Measurements from ENCODE around the gene C4BPA.

The C4BPA gene

GRCh38 chr1:207103892-207104373, at the start of gene C4BPA:
Gene C4BPA, plus strand, starts transcription at chr1:207104233. Its CDS starts 8,793 bp downstream, at chr1:207113026.
- no peak for DNase-seq (ENCODE audit: low spot score)

GRCh38 chr1:207054491-207054890, 49.5 kb upstream of the C4BPA start:
- DNase-seq (ENCODE audit: low spot score), result no peak

GRCh38 chr1:207055386-207056001, 48.5 kb upstream of the C4BPA start:
- DNase-seq (ENCODE audit: low spot score), result no peak

- no peak for DNase-seq (ENCODE audit: low spot score)
Measured at GRCh38 chr1:207056673-207057072, 47.4 kb upstream of the C4BPA start.

GRCh38 chr1:207058252-207058651, 45.8 kb upstream of the C4BPA start:
- no peak for DNase-seq (ENCODE audit: low spot score)

- DNase-seq (ENCODE audit: low spot score), result no peak
Measured at GRCh38 chr1:207058878-207059867, 44.9 kb upstream of the C4BPA start.

GRCh38 chr1:207059881-207060280, 44.2 kb upstream of the C4BPA start:
- no peak for DNase-seq (ENCODE audit: low spot score)

GRCh38 chr1:207060596-207060995, 43.4 kb upstream of the C4BPA start:
- DNase-seq (ENCODE audit: low spot score), result no peak

- DNase-seq (ENCODE audit: low spot score), result no peak
Measured at GRCh38 chr1:207062058-207062457, 42.0 kb upstream of the C4BPA start.

GRCh38 chr1:207063014-207063413, 41.0 kb upstream of the C4BPA start:
- DNase-seq (ENCODE audit: low spot score), result no peak

- DNase-seq (ENCODE audit: low spot score), result no peak
Measured at GRCh38 chr1:207064561-207064960, 39.5 kb upstream of the C4BPA start.

GRCh38 chr1:207067185-207067584, 36.8 kb upstream of the C4BPA start:
- DNase-seq (ENCODE audit: low spot score), result no peak

GRCh38 chr1:207067665-207068064, 36.4 kb upstream of the C4BPA start:
- no peak for DNase-seq (ENCODE audit: low spot score)

- DNase-seq (ENCODE audit: low spot score), result peak; percentile 53
Measured at GRCh38 chr1:207069061-207069460, 35.0 kb upstream of the C4BPA start.

GRCh38 chr1:207069858-207070506, 34.1 kb upstream of the C4BPA start:
- no peak for DNase-seq (ENCODE audit: low spot score)

GRCh38 chr1:207070811-207071210, 33.2 kb upstream of the C4BPA start:
- DNase-seq (ENCODE audit: low spot score), result no peak

GRCh38 chr1:207071426-207071825, 32.6 kb upstream of the C4BPA start:
- no peak for DNase-seq (ENCODE audit: low spot score)

GRCh38 chr1:207072233-207072632, 31.8 kb upstream of the C4BPA start:
- no peak for DNase-seq (ENCODE audit: low spot score)

GRCh38 chr1:207073906-207074820, 29.9 kb upstream of the C4BPA start:
- DNase-seq (ENCODE audit: low spot score), result no peak

- DNase-seq (ENCODE audit: low spot score), result peak; percentile 38
Measured at GRCh38 chr1:207076181-207076955, 27.7 kb upstream of the C4BPA start.

- DNase-seq (ENCODE audit: low spot score), result peak; percentile 26
Measured at GRCh38 chr1:207077012-207077411, 27.0 kb upstream of the C4BPA start.

Measured in hematopoietic multipotent progenitor cell treated with erythropoietin and hydrocortisone succinate and interleukin-3 and kit ligand, for 17 days (in vitro differentiated cells).